Activated CD8-positive, alpha-beta memory T cell treated with anti-CD3 and anti-CD28 coated beads, Interleukin-2, amount 50 U/mL, for 48 hours (primary cell): ENCODE results near the gene KCNH8.

Experiments
- DNase-seq: peaks from one replicate; pipeline ENCODE4 v3.0.0-alpha.2; 2020

The KCNH8 gene

GRCh38 chr3:19522305-19522704 lies 374.0 kb downstream of the KCNH8 start:
- no peak for DNase-seq

GRCh38 chr3:19526071-19526470 lies 377.8 kb downstream of the KCNH8 start:
- DNase-seq: no peak

- DNase-seq: no peak
These were observed 379.4 kb downstream of the KCNH8 start for GRCh38 chr3:19527746-19528145.

- DNase-seq: no peak
These were observed 383.1 kb downstream of the KCNH8 start for GRCh38 chr3:19531426-19531825.

DNA sequence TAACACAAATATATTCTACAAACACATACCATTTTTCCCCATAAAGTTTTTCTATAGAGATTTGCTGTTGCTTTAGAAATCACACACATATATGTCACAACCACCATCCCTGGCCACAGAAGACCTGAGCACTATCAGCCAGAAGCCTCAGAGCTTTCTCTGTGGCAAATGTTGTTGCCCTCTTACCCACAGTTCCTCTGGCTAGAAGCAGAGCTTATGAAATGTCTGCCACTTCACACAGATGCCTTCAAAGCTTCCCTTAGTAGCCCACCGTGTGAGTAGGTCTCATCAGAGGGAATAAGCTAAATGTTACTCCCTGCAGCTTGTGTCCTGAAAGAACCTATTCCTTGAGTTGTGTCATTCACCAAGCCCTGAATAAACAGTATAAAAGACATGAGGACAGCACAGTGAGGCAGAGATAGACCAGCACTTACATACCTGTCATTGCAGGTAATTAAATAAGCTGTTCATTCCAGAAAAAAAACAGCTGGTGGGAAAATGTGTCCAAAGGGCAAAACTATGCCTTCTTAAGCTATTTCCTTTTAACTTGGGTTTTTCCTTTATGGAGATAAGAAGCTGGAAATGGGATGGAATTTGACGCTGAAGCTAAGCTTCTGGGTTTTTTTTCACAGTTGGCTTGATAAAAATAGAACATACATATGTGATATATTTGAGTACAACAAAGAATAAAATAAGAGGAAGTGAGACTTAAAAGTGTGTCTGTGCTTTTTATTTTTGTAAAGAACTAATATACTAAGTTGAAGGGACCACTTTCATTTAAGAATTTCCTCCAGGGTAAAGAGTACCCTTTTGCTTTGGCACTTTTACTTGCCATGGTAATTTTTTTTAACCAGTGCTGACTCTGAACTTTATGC lies 391.4 kb downstream of the KCNH8 start:
- no peak for DNase-seq

DNA sequence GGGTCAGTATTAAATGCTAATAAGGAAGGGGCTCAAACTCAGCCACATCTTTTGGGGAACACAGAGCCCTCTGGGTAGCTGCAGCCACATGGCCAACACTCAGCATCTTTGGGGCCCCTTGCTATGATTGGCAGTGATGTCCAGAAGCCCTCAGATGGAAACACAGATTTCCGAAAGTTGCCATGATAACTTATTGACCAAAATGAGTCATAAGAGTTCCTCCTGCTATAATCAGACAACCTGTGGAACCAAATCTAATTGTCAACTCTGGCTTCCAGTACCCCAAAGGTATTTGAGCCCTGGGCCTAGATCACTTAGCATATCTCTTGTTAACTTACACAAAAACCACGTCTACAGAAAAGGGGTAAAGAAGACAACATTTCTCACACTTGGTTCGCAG lies 392.2 kb downstream of the KCNH8 start:
- no peak for DNase-seq

DNA sequence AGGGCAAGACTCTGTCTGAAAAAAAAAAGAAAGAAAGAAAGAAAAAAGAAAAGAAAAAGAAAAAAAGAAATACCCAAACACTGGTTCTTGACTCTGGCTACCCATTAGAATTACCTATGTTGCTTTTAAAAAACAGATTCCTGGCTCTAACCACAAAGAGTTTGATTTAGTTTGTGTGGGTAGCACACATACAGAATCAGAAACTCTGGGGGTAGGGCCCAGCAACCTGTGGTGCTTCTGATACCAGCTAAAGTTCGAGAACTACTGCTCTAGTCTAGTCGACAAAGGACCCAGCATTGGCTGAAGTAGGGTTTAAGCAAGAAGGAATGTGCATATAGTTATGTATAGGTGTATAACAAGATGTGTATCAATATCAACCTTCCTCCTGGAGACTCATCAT lies 393.0 kb downstream of the KCNH8 start:
- DNase-seq: no peak

DNA sequence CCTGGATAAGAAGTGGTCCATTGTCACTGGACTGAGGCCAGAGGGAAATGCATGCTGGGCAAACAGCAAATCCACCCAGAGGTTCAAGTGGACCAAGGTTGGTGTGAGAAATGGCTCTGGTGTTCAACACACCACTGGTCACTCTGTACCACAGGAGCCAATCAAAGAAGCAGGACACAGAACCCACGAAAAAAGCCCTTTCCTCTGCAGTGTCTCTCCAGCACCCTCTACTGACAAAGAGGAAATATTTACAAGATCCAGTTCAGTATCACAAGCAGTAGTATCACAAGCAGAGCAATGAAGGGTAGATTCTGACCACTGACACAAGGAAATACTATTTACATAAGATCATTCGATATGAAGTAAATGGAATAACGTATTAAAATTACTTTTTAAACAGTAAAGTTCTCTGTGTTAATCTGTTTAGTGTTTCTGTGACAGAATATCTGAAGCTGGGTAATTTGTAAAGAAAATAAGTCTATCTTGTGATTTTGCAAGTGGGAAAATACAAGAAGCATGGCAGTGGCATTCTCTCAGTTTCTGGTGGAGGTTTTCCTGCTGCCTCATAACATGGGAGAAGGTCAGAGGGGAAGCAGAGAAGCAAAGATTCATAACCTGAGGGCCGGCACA lies 395.0 kb downstream of the KCNH8 start:
- DNase-seq: no peak

- DNase-seq: no peak
These were observed 399.6 kb downstream of the KCNH8 start for GRCh38 chr3:19547665-19548464.

DNA sequence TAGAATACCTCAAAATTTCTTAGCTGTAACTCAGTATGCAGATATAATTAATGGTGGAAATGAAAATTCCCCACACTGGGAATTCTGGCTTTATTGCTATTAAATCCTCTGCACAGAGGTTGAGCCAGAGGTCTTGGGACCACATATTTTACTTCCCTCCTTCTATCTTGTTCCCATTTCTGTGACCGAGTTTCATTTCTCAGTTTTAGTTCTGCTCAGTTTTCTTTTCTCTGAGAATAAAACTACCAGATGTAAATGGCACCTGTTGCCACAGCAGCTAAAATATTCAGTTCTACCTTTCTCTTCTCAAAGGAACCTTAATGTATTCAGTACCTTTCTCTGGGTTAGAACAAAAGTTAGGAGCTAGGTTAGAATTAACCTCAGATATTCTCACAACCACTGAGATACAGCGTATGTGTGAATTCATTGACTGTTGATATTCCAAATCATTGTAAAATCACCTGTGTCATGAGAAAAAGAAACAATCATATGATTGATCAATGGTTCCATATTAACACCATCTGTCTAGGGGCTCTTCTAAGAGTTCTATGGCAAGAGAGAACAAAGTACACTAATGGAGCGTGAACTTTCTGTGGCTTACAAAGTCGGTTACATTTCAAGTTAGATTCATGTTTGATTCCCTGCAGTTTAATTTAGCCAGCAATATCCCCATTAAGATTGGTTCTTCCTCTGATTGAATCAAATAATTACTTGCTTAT lies 411.6 kb downstream of the KCNH8 start:
- no peak for DNase-seq

- no peak for DNase-seq
These were observed 425.3 kb downstream of the KCNH8 start for GRCh38 chr3:19573644-19574043.

DNA sequence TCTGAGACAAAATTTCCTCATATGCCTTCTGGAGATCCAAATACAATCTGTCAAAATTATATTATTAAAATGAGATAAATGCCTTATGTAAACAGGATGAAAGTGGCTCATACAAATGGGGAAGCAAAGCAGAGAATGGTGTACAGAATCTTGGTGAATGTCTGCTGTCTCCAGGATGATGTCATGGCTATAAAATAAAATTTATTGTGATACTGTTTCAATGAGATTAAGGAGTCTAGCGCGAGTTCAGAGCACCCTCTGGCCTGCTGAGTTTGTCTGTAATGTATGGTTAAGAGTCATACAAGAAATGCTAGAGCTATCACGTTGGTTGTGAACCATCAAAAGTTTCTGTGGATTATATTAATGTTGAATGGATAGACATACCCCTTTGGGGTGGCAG lies 426.0 kb downstream of the KCNH8 start:
- DNase-seq: no peak

DNA sequence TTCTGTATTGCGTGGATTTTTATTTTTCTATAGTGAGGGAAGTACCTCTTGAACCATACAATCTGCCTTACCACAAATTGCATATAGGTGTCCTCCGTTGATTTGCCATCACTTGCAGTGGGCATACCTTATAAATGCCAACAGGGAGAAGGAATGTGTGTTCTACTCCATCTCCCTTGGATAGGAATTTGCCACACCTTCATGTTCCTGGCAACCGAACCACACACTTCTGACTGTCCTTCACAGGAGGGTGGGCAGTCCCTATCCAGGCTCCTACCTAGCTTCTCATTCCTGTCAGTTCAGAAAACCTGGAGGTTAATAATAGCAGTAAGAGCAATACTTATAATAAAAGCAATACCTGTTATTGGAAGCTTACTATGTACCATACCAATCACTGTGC lies 428.0 kb downstream of the KCNH8 start:
- DNase-seq: no peak
